Pericardium fibroblast (primary cell): Measurements from ENCODE around the gene SERPINE2. TPM values are rescaled to one million over a fixed set of nuclear protein-coding genes. Genes with fewer than 3 reads are reported as not detected.

Experiments used
- total RNA-seq: library from RNA; depleted of rRNA; stranded (reverse); fragments of >200 nt; gene quantifications from 2 replicates; pipeline ENCODE4 v1.2.3, GENCODE V29; 2015

The SERPINE2 gene
- total RNA-seq = 110 and 463 TPM in 2 replicates

GRCh38 chr2:224039080-224039769 lies at the start of gene SERPINE2:
Gene SERPINE2 (minus strand): TSS chr2:224039286. CDS start chr2:224001900, 37,386 bp downstream.

DNA sequence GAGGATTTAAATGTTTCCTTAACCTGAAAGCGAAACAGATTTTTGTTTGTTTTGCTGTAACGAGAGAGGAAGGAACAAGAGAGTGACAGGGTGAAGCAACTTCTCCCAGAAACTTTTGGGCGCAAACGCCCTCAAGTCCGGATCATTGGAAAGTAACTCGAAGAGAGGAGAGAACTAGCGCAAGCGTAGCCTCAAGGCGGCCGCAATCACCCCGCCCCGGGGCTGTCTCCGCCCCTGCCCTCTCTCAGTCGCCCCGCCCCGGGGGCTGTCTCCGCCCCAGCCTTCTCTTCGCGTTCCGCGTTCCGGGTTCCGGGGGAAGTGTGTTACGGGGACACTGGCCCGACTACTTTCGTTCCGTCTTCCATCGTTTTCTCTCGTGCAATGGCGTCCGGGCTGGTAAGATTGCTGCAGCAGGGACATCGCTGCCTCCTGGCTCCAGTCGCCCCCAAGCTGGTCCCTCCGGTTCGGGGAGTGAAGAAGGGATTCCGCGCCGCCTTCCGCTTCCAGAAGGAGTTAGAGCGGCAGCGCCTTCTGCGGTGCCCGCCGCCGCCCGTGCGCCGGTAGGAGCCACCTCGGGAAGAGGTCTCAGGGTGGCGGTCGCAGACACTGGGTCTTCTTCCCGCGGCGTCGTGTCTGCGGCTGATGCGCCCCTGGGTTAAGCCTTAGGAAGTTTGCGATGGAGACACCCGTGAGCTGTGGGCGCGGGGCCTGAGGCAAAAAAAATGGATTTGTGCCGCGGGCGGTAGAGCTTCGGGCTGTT lies 81.8 kb downstream of the SERPINE2 start, which contains the start of gene MRPL44:
TSS of gene MRPL44 (plus strand) at position 372 of the 760 bp plus-strand sequence. CDS start at position 382, 10 bp downstream.

GRCh38 chr2:223944703-223945531 lies 94.2 kb downstream of the SERPINE2 start, which contains the start of gene WDFY1:
Gene WDFY1 (minus strand): TSS chr2:223945335. CDS start chr2:223945284, 51 bp downstream.

Other genes with a start within 250 kb of the SERPINE2 start
- 0.68 and 5.4 TPM in 2 replicates for gene AP1S3, start 201.7 kb downstream of the SERPINE2 start, total RNA-seq
- 34.0 and 63.5 TPM in 2 replicates for gene WDFY1, start 94.0 kb downstream of the SERPINE2 start, total RNA-seq
- 22.6 and 26.1 TPM in 2 replicates for gene MRPL44, start 81.8 kb downstream of the SERPINE2 start, total RNA-seq